GDM1 (cell line): ENCODE results near the gene TMEM86B.
"Not testable (repeated sequence)": the region's sequence is repeated elsewhere in the genome, so short reads cannot be mapped to it uniquely, and the experiment has no call there.

Experiments
- DNase-seq: peaks from one replicate; lab custom pipeline; 2025; lab: John Stamatoyannopoulos, UW

The TMEM86B gene

GRCh38 chr19:55241935-55242464, 13.4 kb upstream of the TMEM86B start:
- DNase-seq: no peak

- DNase-seq: no peak
Observed at GRCh38 chr19:55241143-55241934, 12.8 kb upstream of the TMEM86B start.

- DNase-seq: no peak
Observed at GRCh38 chr19:55240713-55241020, 12.1 kb upstream of the TMEM86B start.

- DNase-seq: no peak
Observed at GRCh38 chr19:55239004-55239403, 10.4 kb upstream of the TMEM86B start.

- DNase-seq: no peak
Observed at GRCh38 chr19:55238030-55238429, 9.5 kb upstream of the TMEM86B start.

GRCh38 chr19:55232986-55233385, 4.4 kb upstream of the TMEM86B start:
- no peak for DNase-seq

- no peak for DNase-seq
Observed at GRCh38 chr19:55232286-55232602, 3.7 kb upstream of the TMEM86B start.

- no peak for DNase-seq
Observed at GRCh38 chr19:55231391-55232285, 3.1 kb upstream of the TMEM86B start.

GRCh38 chr19:55230780-55231179, 2.2 kb upstream of the TMEM86B start:
- DNase-seq: no peak

GRCh38 chr19:55230329-55230728, 1.8 kb upstream of the TMEM86B start:
- DNase-seq: no peak

- DNase-seq: no peak
Observed at GRCh38 chr19:55229789-55230182, 1.2 kb upstream of the TMEM86B start.

GRCh38 chr19:55229145-55229788, 704 bp upstream of the TMEM86B start:
- DNase-seq: no peak

GRCh38 chr19:55228015-55228391, 560 bp downstream of the TMEM86B start:
- DNase-seq: no peak

GRCh38 chr19:55227241-55228014, 1.1 kb downstream of the TMEM86B start:
- DNase-seq: no peak

- DNase-seq: no peak
Observed at GRCh38 chr19:55226788-55227187, 1.8 kb downstream of the TMEM86B start.

- no peak for DNase-seq
Observed at GRCh38 chr19:55226273-55226672, 2.3 kb downstream of the TMEM86B start.

GRCh38 chr19:55225415-55225958, 3.1 kb downstream of the TMEM86B start:
- no peak for DNase-seq

- DNase-seq: not testable (repeated sequence)
Observed at GRCh38 chr19:55224679-55225414, 3.7 kb downstream of the TMEM86B start.

- DNase-seq: no peak
Observed at GRCh38 chr19:55224038-55224665, 4.4 kb downstream of the TMEM86B start.

GRCh38 chr19:55223291-55224037, 5.1 kb downstream of the TMEM86B start:
- no peak for DNase-seq
